ENCODE results near the gene PLK2.

Gene PLK2

GRCh38 chr5:58444805-58445204 lies 15.1 kb downstream of the PLK2 start:
- DNase-seq (ENCODE audit: low read depth): peak; percentile 78
- no peak for TF ChIP-seq CTCF (IDR thresholded peaks at IDR 0.05; ENCODE audit: insufficient read depth, low read depth, low read length, missing control alignments)
- no peak overlapping the region for H3K4me3 ChIP-seq (ENCODE audit: low read length)

- no peak for TF ChIP-seq CTCF (IDR thresholded peaks at IDR 0.05; ENCODE audit: insufficient read depth, low read depth, low read length, missing control alignments)
- no peak overlapping the region for H3K4me3 ChIP-seq (ENCODE audit: low read length)
- DNase-seq (ENCODE audit: low read depth): no peak
Observed at GRCh38 chr5:58440901-58441460, 18.9 kb downstream of the PLK2 start.

GRCh38 chr5:58439094-58439644 lies 20.7 kb downstream of the PLK2 start:
- H3K4me3 ChIP-seq (ENCODE audit: low read length): no peak overlapping the region
- no peak for DNase-seq (ENCODE audit: low read depth)
- TF ChIP-seq CTCF (IDR thresholded peaks at IDR 0.05; ENCODE audit: insufficient read depth, low read depth, low read length, missing control alignments): no peak

GRCh38 chr5:58437661-58438060 lies 22.2 kb downstream of the PLK2 start:
- H3K4me3 ChIP-seq (ENCODE audit: low read length): no peak overlapping the region
- DNase-seq (ENCODE audit: low read depth): no peak
- no peak for TF ChIP-seq CTCF (IDR thresholded peaks at IDR 0.05; ENCODE audit: insufficient read depth, low read depth, low read length, missing control alignments)

GRCh38 chr5:58431832-58432231 lies 28.1 kb downstream of the PLK2 start:
- no peak overlapping the region for H3K4me3 ChIP-seq (ENCODE audit: low read length)
- no peak for DNase-seq (ENCODE audit: low read depth)
- TF ChIP-seq CTCF (IDR thresholded peaks at IDR 0.05; ENCODE audit: insufficient read depth, low read depth, low read length, missing control alignments): no peak

- TF ChIP-seq CTCF (IDR thresholded peaks at IDR 0.05; ENCODE audit: insufficient read depth, low read depth, low read length, missing control alignments): no peak
- DNase-seq (ENCODE audit: low read depth): no peak
- no peak overlapping the region for H3K4me3 ChIP-seq (ENCODE audit: low read length)
Observed at GRCh38 chr5:58412932-58413331, 47.0 kb downstream of the PLK2 start.

GRCh38 chr5:58412081-58412480 lies 47.8 kb downstream of the PLK2 start:
- no peak for TF ChIP-seq CTCF (IDR thresholded peaks at IDR 0.05; ENCODE audit: insufficient read depth, low read depth, low read length, missing control alignments)
- no peak overlapping the region for H3K4me3 ChIP-seq (ENCODE audit: low read length)
- peak; percentile 30 for DNase-seq (ENCODE audit: low read depth)
